HG03439 (cell line): Measurements from ENCODE around the gene MLN.

Experiments
- ATAC-seq: cut with Tn5 transposase; IDR thresholded peaks from one replicate; pipeline ENCODE4 v1.9.1; 2021; ENCODE audit warnings: mild to moderate bottlenecking, moderate library complexity; ENCODE audit not compliant: unreplicated experiment

MLN gene

GRCh38 chr6:33816911-33817310 lies 13.1 kb upstream of the MLN start:
- no peak for ATAC-seq

DNA sequence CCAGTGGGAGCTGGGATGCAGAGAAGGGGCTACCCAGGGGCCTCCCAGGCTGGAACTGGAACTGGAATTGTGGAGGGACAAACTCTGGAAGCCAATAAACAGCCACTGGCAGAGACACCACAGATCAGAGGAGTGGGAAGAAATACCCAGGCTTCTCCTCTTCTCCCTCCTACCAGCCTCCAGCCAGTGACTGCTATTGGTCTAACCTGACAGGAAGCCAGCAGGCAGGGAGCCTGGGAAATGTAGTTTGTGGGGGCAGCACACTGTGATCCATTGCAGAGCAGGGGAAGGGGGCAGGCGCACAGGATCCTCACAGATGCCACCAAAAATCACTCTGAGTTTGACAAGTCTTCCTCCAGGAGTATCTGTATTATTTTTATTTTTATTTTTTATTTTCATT lies 12.1 kb upstream of the MLN start:
- no peak for ATAC-seq

DNA sequence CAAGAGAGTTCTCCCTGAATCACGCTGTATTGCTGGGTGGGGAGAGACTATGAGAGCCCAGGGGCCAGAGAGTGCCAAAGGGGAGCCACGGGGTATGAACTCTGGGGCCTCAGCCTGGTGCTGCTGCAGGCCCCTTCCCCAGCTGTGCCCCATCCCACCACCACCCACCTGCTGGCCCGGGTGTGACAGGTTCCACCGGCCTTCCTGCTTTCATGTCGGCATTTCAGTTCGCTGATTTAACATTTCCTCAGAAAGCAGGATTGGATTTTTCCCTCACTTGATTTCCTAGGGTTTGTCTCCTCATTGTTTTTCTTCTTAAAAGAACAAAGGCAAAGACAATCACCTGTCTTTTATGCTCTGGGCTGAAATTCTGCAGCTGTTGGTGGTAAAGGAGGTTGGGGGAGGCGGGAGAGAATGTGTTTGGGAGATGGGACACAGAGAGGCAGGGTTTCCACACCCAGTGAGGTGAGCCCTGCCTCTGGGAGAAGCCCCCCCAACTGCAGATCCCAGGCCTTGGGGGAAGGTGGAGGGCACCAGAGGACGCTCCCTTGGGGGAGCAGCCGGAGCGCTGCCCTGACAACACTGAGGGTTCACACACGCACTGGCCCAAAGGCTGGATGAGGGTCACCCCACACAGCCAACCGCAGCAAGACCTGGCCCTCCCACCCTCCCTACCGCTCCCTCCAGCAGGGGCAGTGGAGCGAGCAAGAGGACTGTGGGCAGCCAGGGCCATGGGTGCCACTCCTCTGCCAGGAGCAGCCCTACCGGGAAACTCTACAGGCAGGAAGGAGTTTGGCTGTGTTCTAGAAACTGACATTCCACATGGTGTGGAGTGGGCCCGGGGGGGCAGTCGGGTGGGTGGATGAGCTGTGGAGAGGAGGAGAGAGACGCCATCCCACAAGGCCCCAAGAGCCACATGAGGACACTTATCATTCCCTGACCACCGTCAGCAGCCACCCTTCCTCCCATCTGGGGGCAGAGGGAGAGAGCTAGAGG lies 10.5 kb upstream of the MLN start:
- no peak for ATAC-seq

GRCh38 chr6:33813246-33813904 lies 9.6 kb upstream of the MLN start:
- no peak for ATAC-seq

DNA sequence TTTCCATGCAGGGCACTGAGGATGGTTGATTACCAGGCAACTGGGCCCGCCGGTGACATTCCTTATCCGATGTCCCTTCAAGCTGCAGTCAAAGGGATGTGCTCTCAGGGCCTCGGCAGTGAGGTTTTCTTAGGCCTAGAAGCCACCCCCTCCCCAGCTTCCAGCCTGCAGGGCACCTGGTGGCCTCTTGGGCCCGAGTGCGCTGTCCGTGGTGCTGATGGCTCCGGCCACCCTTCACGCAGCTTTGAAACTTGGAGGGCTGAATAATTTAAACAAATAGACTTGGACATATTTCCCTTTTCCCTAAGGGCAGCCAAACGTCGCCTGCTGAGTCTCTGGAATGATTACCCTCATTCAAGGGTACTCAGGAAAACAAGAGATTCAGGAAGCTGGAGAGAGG lies 8.9 kb upstream of the MLN start:
- no peak for ATAC-seq

DNA sequence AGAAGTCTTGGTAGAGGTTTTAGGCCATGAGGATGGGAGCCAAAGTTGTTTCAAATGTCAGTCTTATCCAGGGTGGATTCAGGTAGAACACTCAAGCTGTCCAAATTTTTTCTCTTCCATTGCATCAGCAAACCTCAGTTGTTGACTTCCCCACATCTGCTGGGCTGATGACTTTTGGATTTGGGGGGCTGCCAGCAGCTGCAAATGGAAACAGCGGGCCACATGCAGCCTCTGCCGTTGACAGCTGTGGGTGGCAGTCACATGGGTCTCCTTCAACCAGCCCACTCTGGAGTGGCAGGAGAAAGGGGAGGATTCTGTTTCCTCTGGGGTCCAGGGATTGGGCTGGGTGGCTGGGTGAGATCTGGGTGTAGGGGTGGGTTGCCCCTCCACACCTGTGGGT lies 5.8 kb upstream of the MLN start:
- ATAC-seq = no peak

GRCh38 chr6:33808641-33809180 lies 4.9 kb upstream of the MLN start:
- ATAC-seq = no peak

- ATAC-seq = no peak
Observed at GRCh38 chr6:33807606-33808005, 3.8 kb upstream of the MLN start.

GRCh38 chr6:33806841-33807240 lies 3.0 kb upstream of the MLN start:
- ATAC-seq = no peak

DNA sequence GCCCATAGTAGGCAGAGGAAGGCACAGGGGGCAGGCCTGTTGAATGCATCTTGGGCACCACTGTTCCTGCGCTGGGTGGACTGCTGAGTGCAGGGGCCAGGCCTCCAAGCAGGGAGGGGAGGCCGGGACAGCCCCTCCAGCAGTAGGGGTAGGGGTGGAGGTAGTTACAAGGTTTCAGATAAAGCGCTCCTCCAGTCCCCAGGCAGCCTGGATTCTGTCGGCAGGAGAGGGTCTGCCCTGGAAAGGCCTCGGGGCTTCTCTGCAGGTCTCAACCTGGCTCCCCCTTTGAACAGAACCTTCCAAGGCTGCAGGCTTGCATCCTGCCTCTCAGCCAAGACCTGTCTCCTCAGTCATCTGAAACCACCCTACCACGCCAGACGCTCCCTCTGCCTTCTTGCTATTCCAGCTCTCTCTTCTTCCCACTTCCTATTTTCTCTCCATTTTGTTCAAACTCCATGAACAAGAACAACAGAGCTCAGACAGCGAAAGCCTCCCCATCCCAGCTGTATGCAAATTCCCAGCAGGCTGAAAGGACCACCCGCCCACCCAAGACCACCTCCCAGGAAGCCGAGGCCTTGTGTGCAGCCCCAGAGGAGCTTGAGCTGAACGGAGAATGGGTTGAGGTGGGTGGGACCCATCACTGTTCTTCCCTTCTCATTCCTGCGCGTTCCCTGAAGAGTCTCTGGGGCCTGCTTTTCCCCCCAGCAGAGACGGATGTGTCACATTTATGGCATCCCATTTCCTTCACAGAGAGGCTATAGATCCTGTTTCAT lies 1.4 kb downstream of the MLN start:
- ATAC-seq = no peak

- ATAC-seq = no peak
Observed at GRCh38 chr6:33801611-33802010, 2.2 kb downstream of the MLN start.

DNA sequence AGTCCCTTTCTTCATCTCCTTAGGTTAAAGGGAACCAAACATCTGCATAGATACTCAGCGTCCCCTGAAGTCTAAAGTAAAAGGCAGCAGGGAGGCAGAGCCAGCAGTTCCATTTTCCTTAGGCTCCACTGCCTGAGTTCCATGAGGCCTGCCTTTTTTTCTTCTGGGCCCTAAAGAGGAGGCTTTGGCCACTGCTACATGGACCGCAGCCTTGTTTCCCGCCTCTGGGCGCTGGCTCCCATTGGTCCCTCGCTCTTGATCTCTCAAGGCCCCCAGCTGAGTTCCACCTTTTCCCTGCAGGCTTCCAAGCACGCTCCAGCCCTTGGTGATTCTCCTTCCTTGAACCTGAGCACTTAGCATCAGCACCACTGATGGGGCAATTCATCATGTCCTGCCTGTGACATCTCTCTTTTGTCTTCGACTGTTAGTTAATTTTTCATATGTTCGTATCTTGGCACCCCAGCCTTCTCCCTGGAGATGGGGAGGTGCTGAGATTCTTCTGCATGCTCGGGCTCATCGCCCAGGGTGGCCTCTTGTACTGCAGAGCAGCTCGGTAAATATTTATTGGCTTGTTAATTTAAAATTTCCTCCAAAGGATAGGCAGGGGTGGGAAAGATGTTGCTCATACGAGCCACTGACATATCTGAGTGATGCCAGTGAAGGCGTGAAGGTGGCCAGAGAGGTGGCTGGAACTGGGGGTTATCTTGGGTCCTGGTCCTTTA lies 3.4 kb downstream of the MLN start:
- ATAC-seq = no peak

- ATAC-seq = no peak
Observed at GRCh38 chr6:33799454-33800113, 4.2 kb downstream of the MLN start.

DNA sequence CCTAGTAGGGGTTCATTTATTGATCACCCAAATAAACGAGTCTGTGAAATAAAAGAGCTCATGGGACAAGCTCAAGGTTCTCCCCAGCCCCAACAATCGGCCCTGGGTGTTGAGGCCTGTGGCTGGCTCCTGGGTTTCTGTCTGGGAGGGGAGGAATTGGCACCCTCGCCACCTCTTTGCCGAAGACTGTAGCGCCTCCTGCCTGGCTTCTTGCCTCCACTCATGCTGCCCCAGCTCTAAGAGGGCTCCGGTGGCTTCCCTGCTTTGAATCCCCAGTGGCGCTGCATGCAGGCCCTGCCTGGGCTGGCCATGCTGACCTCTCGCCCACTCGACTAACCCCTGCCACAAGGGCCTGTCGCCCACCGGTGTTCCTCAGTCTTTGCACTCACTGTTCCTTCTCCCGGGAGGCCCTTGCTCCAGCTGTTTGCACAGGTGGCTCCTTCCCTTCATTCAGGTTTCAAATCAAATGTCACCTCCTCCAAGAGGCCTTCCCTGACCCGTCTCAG lies 5.4 kb downstream of the MLN start:
- no peak for ATAC-seq

GRCh38 chr6:33797626-33798342 lies 6.0 kb downstream of the MLN start:
- ATAC-seq = no peak

- ATAC-seq = no peak
Observed at GRCh38 chr6:33794910-33795623, 8.7 kb downstream of the MLN start.

GRCh38 chr6:33792981-33793380 lies 10.8 kb downstream of the MLN start:
- no peak for ATAC-seq

DNA sequence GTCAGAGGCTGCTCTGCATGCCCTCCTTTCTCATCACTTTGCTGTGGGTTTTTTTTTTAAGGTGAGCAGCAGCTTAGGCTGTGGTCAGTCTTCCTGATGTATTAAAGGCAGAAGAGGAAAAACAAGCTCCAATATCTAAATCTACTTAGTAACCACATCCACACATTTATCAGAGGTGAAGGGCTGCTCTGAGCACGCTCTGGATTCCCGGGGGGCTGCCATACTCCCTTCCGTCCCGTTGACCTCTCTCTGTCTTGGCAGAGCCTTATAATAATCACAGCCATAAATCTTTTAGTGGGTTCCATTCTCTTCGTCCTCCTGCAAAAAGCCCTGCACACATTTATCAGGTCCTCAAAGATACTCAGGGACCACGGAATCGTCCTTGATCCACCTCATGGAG lies 12.2 kb downstream of the MLN start:
- no peak for ATAC-seq

GRCh38 chr6:33790910-33791309 lies 12.9 kb downstream of the MLN start:
- no peak for ATAC-seq
